ENCODE data around the gene PPID. TPM values are rescaled to one million over a fixed set of nuclear protein-coding genes. Genes with fewer than 3 reads are reported as not detected.

Gene PPID
- total RNA-seq, 1 donor from 2014 or later: 15.0 TPM

DNA sequence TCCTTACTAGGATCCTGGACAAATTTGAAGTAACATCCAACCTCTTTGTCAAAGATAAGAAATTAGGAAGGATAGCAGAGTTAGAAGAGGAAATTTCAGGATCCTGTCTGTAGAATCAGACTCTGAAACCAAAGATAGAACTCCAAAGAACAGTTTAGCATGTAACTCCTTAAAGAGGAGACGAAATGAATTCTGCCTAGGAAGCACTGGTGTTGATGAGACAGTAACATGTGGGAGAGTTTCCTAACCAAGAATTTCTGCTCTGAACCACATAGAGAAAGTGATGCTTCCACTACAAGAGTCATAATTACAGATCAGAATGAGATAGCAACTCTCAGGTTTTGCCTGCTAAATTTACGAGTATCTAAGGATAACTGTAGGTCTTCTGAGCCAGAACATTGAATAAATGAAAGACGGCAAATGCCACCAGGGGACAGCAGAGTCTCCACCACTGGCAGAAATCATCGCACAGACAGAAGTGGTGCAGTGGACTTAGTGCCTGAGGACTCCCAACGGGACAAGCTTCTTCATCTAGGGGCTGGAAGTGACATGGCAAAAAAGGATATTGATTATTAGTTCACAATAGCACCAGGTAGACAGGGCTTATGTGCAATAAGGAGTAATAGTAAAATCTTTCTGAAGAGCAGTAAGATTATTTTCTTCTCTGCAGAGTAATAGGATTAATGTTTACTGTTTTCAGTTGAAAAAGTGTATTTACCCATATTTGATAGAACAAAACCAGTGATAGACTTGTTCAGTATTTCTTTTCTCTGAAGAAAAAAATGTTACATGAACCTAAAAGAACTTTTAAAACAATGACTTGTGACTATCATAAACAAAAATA is 6.7 kb upstream of the PPID start:
- no peak for DNase-seq (ENCODE audit: extremely low spot score in 2 of 2)
- no peaks in the 10 kb centered on the region for H3K27me3 ChIP-seq
- H3K4me3 ChIP-seq: no peak overlapping the region
- H3K4me1 ChIP-seq: no peaks in the 10 kb centered on the region
- H3K27ac ChIP-seq: no peak overlapping the region
- intact Hi-C loops (cut with DNase I): loop anchor here (5.0 to 10.0 kb wide), 2 partner anchors 122 to 445 kb away; no protein-coding TSS in a partner anchor
- TF ChIP-seq, protein P1, sequence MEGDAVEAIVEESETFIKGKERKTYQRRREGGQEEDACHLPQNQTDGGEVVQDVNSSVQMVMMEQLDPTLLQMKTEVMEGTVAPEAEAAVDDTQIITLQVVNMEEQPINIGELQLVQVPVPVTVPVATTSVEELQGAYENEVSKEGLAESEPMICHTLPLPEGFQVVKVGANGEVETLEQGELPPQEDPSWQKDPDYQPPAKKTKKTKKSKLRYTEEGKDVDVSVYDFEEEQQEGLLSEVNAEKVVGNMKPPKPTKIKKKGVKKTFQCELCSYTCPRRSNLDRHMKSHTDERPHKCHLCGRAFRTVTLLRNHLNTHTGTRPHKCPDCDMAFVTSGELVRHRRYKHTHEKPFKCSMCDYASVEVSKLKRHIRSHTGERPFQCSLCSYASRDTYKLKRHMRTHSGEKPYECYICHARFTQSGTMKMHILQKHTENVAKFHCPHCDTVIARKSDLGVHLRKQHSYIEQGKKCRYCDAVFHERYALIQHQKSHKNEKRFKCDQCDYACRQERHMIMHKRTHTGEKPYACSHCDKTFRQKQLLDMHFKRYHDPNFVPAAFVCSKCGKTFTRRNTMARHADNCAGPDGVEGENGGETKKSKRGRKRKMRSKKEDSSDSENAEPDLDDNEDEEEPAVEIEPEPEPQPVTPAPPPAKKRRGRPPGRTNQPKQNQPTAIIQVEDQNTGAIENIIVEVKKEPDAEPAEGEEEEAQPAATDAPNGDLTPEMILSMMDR (IDR thresholded peaks at IDR 0.05): peak; percentile 64 to 95 (median 85)
- no peak for TF ChIP-seq POLR2AphosphoS5 (IDR thresholded peaks at IDR 0.05; ENCODE audit: insufficient read depth in 1 of 2, low read depth in 1 of 2)
- no peaks in the 10 kb centered on the region for H3K9me3 ChIP-seq
- no peaks in the 10 kb centered on the region for H3K36me3 ChIP-seq

DNA sequence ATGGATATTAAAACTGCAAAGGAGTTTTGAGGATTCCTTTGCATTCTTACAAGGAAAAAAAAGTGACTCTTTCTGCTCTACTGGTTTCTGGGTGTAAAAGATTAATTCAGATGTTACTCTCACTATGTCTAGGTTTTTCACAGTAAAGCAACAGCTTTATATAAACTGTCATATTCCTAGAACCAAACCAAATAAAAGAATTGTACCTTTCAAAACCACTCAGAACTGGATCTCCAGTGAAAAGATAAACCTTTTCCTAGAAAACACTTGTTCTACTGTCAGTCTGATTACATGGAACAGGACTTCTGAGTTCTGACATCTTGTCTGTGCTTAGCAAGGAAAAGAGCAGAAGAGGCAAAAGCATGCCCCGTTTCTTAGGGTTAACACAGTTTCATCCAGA is 5.0 kb upstream of the PPID start:
- TF ChIP-seq POLR2A (IDR thresholded peaks at IDR 0.05) (no peak), POLR2AphosphoS5 (IDR thresholded peaks at IDR 0.05; ENCODE audit: insufficient read depth in 1 of 2, low read depth in 1 of 2) (no peak)
- TF ChIP-seq, protein P1 (IDR thresholded peaks at IDR 0.05): no peak
- Histone ChIP-seq H3K4me3 (no peak overlapping the region), H3K4me1 (no peaks in the 10 kb centered on the region), H3K36me3 (no peaks in the 10 kb centered on the region), H3K27me3 (no peaks in the 10 kb centered on the region), H3K9me3 (no peaks in the 10 kb centered on the region), H3K27ac (no peak overlapping the region)
- no peak for DNase-seq (ENCODE audit: extremely low spot score in 2 of 2)
- intact Hi-C loops (cut with DNase I): loop anchor here (10.0 kb wide), 1 partner anchor 447 kb away; no protein-coding TSS in a partner anchor

DNA sequence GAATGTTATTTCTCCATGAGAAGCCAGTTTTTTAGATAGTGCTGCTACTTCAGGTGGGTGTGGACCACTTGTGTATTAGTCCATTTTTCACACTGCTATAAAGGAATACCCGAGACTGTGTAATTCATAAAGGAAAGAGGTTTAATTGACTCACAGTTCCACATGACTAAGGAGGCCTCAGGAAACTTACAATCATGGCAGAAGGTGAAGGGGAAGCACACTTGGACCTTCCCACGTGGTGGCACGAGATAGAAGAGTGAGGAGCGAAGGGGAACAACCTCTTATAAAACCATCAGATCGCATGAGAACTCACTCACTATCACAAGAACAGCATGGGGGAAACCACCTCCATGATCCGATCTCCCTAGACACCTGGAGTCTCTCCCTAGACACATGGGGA is 3.4 kb upstream of the PPID start:
- intact Hi-C loops (cut with DNase I): loop anchor here (10.0 kb wide), 1 partner anchor 448 kb away; no protein-coding TSS in a partner anchor
- no peak overlapping the region for H3K27ac ChIP-seq
- TF ChIP-seq, protein P1 (IDR thresholded peaks at IDR 0.05): no peak
- TF ChIP-seq POLR2A (IDR thresholded peaks at IDR 0.05) (no peak), POLR2AphosphoS5 (IDR thresholded peaks at IDR 0.05; ENCODE audit: insufficient read depth in 1 of 2, low read depth in 1 of 2) (no peak)

DNA sequence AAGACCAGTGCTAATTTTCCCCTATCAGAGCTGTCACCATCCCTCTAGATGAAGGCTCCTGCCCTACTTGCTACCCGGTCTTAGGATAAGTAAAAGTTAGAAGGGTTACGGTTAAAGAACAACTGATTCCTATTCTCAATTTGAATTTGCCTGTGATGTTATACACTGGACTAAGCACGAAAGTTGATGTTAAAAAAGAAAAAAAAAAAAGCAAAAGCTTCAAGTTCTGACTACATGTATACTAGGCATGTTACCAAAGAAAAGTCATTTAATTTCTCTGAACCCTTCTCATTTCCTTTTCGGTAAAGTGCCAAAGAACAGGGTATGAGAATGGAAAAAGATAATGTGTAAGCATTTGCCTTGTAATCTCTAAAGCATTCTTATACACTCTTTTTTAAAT is 1.4 kb upstream of the PPID start:
- Histone ChIP-seq H3K4me3 (no peak overlapping the region), H3K36me3 (peaks cover 0 to 13% of the 10 kb centered on the region in 2 donors), H3K9me3 (no peaks in the 10 kb centered on the region), H3K27me3 (no peaks in the 10 kb centered on the region), H3K4me1 (peaks cover 12% of the 10 kb centered on the region), H3K27ac (no peak overlapping the region)
- intact Hi-C loops (cut with DNase I): loop anchor here (10.0 kb wide), 1 partner anchor 450 kb away; no protein-coding TSS in a partner anchor
- TF ChIP-seq, protein P1 (IDR thresholded peaks at IDR 0.05): no peak
- TF ChIP-seq POLR2AphosphoS5 (IDR thresholded peaks at IDR 0.05; ENCODE audit: insufficient read depth in 1 of 2, low read depth in 1 of 2) (no peak), POLR2A (IDR thresholded peaks at IDR 0.05) (no peak)
- DNase-seq (ENCODE audit: extremely low spot score in 2 of 2): no peak

More for the DNA sequence above, 3.4 kb upstream of the PPID start:
- Histone ChIP-seq H3K36me3 (no peaks in the 10 kb centered on the region), H3K4me1 (peaks cover 9% of the 10 kb centered on the region), H3K27me3 (no peaks in the 10 kb centered on the region), H3K9me3 (no peaks in the 10 kb centered on the region), H3K4me3 (no peak overlapping the region)
- DNase-seq (ENCODE audit: extremely low spot score in 2 of 2): no peak

Data from vagina (tissue), 2 donors.